Glutamatergic neuron (in vitro differentiated cells): Measurements from ENCODE around the gene EDC4. TPM values are rescaled to one million over a fixed set of nuclear protein-coding genes. Genes with fewer than 3 reads are reported as not detected.

Source experiments
- DNase-seq: peaks from one replicate; pipeline ENCODE4 v3.0.0; 2022
- H3K27ac Mint-ChIP-seq: one replicate; pipeline ENCODE4 v1.8.0; 2020; ENCODE audit warnings: mild to moderate bottlenecking, mixed read lengths, inconsistent platforms; ENCODE audit not compliant: unreplicated experiment
- H3K27me3 Mint-ChIP-seq: one replicate; pipeline ENCODE4 v1.8.0; 2020; ENCODE audit warnings: mild to moderate bottlenecking, moderate library complexity, mixed read lengths, inconsistent platforms; ENCODE audit not compliant: unreplicated experiment
- H3K36me3 Mint-ChIP-seq: one replicate; pipeline ENCODE4 v1.8.0; 2020; ENCODE audit warnings: mild to moderate bottlenecking, mixed read lengths, inconsistent platforms; ENCODE audit not compliant: unreplicated experiment
- H3K4me1 Mint-ChIP-seq: one replicate; pipeline ENCODE4 v1.8.0; 2020; ENCODE audit warnings: mild to moderate bottlenecking, low read depth, mixed read lengths, inconsistent platforms; ENCODE audit not compliant: unreplicated experiment
- H3K4me3 Mint-ChIP-seq: one replicate; pipeline ENCODE4 v1.8.0; 2020; ENCODE audit warnings: mild to moderate bottlenecking, mixed read lengths, inconsistent platforms; ENCODE audit not compliant: unreplicated experiment
- H3K9me3 Mint-ChIP-seq: one replicate; pipeline ENCODE4 v1.8.0; 2020; ENCODE audit warnings: mild to moderate bottlenecking, moderate library complexity, mixed read lengths, inconsistent platforms; ENCODE audit not compliant: unreplicated experiment
- total RNA-seq: library from RNA; stranded (reverse); fragmentation: NEBNext Ultra II Directional; extraction: Animal tissue kit (Norgen Biotek cat#: 25700); gene quantifications from one replicate; pipeline ENCODE4 v1.2.1, GENCODE V29; 2021; ENCODE audit not compliant: unreplicated experiment
- TF ChIP-seq, protein P1 (sequence below): fragments of 200-600 bp; sonication (generic); IDR thresholded peaks from one replicate; pipeline ENCODE4 v1.5.0; 2021; ENCODE audit not compliant: partially characterized antibody, unreplicated experiment

The EDC4 gene
- total RNA-seq, 1 donor from 2014 or later, result 142 TPM

DNA sequence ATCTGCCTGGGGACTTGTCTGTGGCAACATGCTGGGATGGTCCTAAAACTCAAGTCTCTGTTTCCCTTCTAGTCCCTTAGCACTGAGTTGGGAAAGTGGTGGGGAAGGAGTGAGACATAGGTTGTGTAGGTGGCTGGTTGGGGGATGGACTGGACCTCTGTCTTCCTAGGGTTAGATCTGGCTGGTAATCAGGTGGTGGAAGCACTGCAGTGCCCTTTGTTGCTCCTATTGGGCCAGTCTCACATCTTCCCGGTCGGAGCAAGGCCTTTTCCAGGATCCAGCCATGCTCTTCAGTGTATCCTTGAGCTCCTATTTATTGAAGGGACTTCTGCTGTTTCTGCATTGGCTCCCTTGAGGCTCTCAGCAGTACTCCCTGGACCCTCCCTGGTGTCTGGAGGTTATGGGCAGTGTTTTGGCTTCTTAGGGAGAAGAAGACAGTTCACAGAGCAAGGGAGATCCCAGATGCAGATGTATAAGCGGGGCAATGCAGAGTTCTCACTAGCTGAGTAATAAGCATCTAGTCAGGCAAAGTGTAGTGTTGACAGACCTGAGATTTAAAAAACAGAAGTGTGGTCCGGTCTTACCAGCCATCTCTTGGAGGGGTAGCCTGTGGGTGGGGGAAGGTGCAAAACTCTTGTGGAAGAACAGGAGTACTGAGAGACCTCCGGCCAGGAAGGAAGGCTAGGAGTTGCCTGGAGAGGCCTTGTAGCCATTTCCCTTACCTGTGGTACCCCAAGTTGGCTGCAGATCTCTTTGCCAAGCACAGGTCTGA, 27.4 kb upstream of the EDC4 start:
- peak overlapping the region; percentile 96 for H3K27ac Mint-ChIP-seq
- TF ChIP-seq, protein P1, sequence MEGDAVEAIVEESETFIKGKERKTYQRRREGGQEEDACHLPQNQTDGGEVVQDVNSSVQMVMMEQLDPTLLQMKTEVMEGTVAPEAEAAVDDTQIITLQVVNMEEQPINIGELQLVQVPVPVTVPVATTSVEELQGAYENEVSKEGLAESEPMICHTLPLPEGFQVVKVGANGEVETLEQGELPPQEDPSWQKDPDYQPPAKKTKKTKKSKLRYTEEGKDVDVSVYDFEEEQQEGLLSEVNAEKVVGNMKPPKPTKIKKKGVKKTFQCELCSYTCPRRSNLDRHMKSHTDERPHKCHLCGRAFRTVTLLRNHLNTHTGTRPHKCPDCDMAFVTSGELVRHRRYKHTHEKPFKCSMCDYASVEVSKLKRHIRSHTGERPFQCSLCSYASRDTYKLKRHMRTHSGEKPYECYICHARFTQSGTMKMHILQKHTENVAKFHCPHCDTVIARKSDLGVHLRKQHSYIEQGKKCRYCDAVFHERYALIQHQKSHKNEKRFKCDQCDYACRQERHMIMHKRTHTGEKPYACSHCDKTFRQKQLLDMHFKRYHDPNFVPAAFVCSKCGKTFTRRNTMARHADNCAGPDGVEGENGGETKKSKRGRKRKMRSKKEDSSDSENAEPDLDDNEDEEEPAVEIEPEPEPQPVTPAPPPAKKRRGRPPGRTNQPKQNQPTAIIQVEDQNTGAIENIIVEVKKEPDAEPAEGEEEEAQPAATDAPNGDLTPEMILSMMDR, result no peak
- no peaks in the 10 kb centered on the region for H3K36me3 Mint-ChIP-seq
- peaks cover 32% of the 10 kb centered on the region for H3K4me1 Mint-ChIP-seq
- peaks cover 3% of the 10 kb centered on the region for H3K27me3 Mint-ChIP-seq
- H3K4me3 Mint-ChIP-seq, result peak overlapping the region; percentile 97
- H3K9me3 Mint-ChIP-seq, result peaks cover 15% of the 10 kb centered on the region
- no peak for DNase-seq

- peaks cover 3% of the 10 kb centered on the region for H3K27me3 Mint-ChIP-seq
- peaks cover 32% of the 10 kb centered on the region for H3K4me1 Mint-ChIP-seq
- peaks cover 15% of the 10 kb centered on the region for H3K9me3 Mint-ChIP-seq
- peak overlapping the region; percentile 97 for H3K4me3 Mint-ChIP-seq
- no peaks in the 10 kb centered on the region for H3K36me3 Mint-ChIP-seq
- H3K27ac Mint-ChIP-seq, result peak overlapping the region; percentile 96
- DNase-seq, result no peak
- TF ChIP-seq, protein P1, result no peak
Observed at GRCh38 chr16:67846063-67846319, 26.9 kb upstream of the EDC4 start.

- H3K9me3 Mint-ChIP-seq, result peaks cover 15% of the 10 kb centered on the region
- H3K27me3 Mint-ChIP-seq, result peaks cover under 1% of the 10 kb centered on the region
- peak; percentile 98 for DNase-seq
- no peaks in the 10 kb centered on the region for H3K36me3 Mint-ChIP-seq
- TF ChIP-seq, protein P1, result no peak
- peak within 1 kb of the TSS; percentile 96 for H3K27ac Mint-ChIP-seq
- H3K4me1 Mint-ChIP-seq, result peaks cover 32% of the 10 kb centered on the region
- H3K4me3 Mint-ChIP-seq, result peak within 1 kb of the TSS; percentile 97
Observed at GRCh38 chr16:67846320-67847063, 26.4 kb upstream of the EDC4 start, which contains the start of gene NUTF2. Gene NUTF2, plus strand, starts transcription at chr16:67846933. Its CDS starts 18,198 bp downstream, at chr16:67865131.

GRCh38 chr16:67847064-67847861, 25.6 kb upstream of the EDC4 start, which contains the start of gene CENPT:
Gene CENPT, minus strand, starts transcription at chr16:67847693. Its CDS starts 13,834 bp downstream, at chr16:67833859.
- Mint-ChIP-seq H3K36me3 (no peaks in the 10 kb centered on the region), H3K27me3 (no peaks in the 10 kb centered on the region)

More at GRCh38 chr16:67847064-67847861, 25.6 kb upstream of the EDC4 start, which contains the start of gene CENPT:
- Mint-ChIP-seq H3K4me3 (peak within 1 kb of the TSS; percentile 97), H3K9me3 (peaks cover 15% of the 10 kb centered on the region), H3K4me1 (peaks cover 32% of the 10 kb centered on the region), H3K27ac (peak within 1 kb of the TSS; percentile 96)
- TF ChIP-seq, protein P1, result no peak
- DNase-seq, result peak; percentile 38
